NCI-H1417 treated with DMSO at 0.1 percent for 48 hours (cell line): ENCODE data around the gene IL17C.

Experiments
- DNase-seq: peaks from one replicate; lab custom pipeline; 2025; lab: John Stamatoyannopoulos, UW

The IL17C gene

DNA sequence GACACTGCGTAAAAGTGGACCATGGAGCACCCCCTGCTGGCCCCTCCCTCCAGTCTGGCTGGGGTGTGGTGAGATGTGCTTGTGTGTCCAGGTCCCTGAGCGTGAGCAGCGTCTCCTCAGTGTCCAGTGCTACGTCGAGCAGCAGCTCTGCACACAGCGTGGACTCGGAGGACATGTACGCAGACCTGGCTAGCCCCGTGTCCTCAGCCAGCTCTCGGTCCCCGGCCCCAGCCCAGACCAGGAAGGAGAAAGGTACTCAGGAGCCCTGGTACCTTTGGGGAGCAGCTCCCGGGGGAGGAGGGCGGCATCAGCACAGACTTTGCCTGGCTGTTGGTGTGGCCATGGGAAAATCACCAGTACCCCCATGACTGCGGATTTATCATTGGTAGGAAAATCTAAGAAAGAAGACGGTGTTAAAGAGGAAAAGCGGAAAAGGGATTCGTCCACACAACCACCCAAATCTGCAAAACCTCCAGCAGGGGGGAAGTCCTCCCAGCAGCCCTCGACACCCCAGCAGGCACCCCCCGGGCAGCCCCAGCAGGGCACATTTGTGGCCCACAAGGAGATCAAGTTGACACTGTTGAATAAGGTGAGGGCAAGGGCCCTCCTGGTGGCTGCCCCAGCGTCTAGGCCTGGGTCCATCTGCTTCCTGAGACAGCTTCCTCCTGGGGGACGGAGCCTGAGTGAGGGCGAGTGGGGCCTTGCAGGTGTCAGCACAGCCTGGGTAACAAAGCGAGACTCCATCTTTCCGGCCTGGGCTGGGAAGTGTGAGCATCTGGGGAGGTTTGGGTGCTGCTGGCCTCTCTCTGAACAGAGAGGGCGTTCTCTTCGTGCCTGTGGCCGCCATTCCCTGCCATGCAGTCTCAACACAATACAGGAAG, 10.6 kb upstream of the IL17C start:
- no peak for DNase-seq

DNA sequence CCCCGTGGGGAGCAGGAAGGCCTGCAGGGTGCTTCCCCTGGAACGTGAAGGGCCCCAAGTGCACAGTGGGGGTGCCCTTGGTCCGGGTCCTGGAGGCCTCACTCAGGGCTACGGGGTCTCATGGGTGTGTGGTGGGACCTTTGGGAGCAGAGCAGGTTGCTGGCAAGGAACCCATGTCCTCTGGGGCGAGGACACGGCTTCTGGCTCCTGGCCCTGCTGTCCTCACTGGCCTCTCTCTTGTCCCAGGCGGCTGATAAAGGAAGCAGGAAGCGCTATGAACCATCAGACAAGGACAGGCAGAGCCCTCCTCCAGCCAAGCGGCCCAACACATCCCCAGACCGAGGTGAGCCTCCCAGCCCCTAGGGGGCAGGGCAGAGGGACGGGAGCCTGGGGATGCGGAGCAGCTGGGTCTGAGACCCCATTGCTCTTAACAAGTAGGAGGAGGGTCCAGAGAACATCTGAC, 9.8 kb upstream of the IL17C start:
- DNase-seq, result no peak

GRCh38 chr16:88629835-88630234, 8.5 kb upstream of the IL17C start:
- DNase-seq, result no peak

- DNase-seq, result no peak
Observed at GRCh38 chr16:88630433-88630832, 7.9 kb upstream of the IL17C start.

DNA sequence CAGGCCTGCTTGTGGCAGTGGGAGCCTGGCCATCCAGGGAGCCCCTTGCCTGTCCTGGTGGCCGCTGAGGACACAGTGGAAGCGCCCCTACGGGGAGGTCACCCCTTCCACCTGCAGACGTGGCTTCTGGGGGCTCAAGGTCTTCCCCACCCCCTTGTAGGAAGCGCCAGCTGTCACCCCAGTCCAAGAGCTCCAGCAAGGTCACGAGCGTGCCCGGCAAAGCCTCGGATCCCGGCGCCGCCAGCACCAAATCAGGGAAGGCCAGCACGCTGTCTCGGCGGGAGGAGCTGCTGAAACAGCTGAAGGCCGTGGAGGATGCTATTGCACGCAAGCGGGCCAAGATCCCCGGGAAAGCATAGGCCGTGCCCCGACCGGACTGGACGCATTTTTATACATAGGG, 7.4 kb upstream of the IL17C start:
- DNase-seq, result no peak

- no peak for DNase-seq
Observed at GRCh38 chr16:88631384-88631783, 7.0 kb upstream of the IL17C start.

GRCh38 chr16:88631920-88632586, 6.3 kb upstream of the IL17C start:
- no peak for DNase-seq

- DNase-seq, result no peak
Observed at GRCh38 chr16:88632587-88632930, 5.8 kb upstream of the IL17C start.

DNA sequence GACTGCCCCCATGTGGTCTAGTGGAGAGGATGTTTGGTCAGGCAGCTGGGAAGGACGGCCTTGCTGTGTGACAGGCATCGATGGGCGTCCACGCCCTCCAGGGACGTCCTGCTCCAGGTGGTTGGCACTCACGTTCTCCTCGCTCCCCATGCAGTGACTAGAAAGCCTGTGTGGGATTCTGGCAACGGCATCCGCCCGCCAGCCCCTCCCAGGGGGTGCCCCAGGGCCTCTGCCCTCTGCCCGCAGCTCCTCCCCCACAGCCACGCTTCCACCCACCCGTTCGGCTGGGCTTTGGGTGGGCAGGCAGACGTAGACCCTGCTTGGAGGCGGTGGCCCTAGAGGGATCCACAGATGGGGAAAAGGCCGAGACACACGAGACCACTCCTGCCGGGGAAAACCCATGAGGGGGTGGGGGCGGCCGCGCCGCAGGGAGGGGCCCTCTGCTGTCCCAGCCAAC, 4.7 kb upstream of the IL17C start:
- DNase-seq, result no peak

GRCh38 chr16:88634141-88634993, 4.0 kb upstream of the IL17C start:
- no peak for DNase-seq

- DNase-seq, result no peak
Observed at GRCh38 chr16:88634994-88635670, 3.2 kb upstream of the IL17C start.

DNA sequence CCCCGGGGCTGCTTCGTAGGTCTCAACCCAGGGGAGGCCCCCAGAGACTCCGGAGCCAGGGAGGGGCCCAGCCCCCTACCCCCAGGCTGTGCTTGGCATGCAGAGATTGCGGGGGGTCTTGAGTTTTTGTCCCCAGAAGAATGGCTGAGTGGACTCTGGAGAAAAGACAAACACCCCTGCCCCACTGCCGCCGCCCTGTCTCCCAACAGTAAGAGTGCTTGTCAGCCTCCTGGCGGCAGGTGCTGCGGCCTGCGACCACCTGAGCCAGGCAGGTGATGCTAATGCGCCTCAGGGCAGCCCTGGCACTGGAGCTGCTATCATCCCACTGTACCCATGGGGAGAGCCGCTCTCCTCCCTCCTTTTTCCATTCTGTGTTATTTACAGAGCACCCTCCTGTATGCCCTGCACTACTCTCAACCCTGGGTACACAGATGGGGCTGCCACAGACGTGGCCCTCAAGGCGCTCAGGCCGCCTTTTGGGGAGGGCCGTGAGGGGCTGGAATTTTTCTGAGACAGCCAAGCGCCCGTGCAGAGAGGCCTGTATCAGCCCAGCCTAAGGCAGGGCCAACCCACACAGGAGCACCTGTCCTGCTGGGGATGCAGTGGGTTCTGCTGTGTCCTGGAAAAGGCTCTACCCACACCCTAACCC, 2.6 kb upstream of the IL17C start:
- DNase-seq, result no peak

DNA sequence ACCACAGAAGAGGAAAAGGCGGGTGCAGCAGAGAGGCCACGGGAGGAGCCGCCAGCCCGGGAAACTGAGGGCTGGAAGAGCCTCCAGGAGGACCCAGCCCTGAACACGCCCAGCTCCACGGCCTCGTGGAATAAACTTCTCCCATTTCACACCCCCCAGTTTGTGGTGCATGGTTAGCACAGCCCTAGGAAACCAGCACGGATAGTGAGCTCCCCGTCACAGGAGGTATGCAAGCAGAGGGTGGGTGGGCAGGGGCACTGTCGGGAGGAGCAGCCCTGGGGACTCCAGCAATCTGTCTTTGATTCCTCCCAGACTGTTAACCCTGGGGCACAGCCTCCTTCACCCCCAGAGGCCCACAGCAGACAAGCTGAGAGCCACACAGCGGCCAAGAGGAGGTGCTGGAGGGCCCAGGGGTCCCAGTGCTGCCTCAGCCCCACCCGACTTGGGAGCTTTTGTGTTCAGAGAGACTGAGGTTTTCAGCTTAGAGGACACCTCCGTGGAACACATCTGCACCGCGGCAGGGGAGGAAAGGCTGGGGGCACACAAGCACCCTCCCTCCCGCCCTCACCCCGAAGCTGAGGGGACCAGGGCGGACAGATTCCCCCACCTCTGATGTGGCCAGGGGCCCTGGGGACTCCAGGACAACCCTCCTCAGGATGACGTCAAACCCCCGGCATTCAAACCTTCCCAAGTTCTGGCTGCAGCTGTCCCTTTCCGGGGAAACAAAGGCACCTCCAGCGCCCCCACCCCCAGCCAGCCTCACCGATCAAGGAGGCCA, 1.7 kb upstream of the IL17C start:
- DNase-seq, result no peak

DNA sequence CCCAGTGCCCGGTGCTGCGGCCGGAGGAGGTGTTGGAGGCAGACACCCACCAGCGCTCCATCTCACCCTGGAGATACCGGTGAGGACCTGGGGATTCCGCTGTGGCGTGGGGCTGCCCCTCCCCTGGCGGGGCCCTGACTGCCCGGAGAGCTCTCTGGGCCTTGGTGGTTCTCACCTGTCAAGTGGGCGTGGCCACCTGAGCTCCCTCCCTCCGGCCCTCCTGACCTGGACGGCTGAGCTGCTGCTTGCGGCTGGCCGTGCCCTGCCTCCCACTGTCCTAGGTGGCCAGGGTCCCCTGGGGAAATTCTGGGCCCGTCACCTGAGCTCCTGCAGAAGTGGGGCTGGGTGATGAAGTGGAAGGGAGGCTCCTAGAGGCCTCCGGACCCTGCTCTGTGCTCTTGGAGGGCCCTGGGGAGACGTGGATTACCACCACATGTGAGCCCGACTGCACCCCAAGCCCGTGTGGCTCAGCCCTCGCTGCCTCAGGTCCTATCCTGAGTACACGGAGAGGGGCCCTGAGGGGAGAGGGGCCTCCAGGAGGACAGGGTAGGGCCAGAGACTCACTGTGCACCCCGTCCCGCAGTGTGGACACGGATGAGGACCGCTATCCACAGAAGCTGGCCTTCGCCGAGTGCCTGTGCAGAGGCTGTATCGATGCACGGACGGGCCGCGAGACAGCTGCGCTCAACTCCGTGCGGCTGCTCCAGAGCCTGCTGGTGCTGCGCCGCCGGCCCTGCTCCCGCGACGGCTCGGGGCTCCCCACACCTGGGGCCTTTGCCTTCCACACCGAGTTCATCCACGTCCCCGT, 1.1 kb downstream of the IL17C start:
- no peak for DNase-seq

- DNase-seq, result no peak
Observed at GRCh38 chr16:88640039-88640495, 1.7 kb downstream of the IL17C start.

DNA sequence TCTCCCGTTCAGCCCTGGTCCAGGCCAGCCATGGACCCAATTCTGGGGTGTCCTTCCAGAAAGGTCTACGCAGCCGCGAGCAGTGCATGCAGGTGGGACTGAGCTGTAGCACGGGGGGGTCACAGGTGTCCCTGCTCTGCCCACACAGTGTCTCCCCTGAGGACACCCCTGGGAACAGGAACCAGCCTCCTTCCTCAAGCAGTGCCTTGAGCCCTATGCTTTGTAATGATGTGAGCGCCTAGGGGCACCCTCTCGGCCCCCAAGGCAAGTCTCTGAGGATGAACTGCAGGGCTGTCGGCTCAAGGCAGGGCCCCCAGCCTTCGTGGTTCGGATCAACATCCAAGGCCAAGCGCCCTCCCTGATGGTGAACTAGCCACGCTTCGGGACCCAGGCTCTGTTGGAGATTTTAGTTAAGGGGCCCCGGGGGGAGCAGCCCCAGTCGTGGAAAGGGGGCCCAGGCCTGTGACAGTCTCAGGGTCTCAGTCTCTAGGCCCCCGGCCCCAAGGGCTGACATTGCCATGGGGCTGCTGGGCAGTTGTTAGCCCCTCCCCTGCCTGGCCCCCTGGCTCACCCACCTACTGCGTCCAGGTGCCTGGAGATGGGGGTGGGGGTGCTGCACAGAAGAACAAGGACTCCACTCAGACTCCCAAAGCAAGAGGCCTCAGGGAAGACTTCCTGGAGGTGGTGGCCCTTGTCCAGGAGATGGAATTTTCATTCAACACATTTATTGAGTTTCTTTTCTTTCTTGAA, 2.3 kb downstream of the IL17C start:
- DNase-seq, result no peak

GRCh38 chr16:88642881-88643643, 4.7 kb downstream of the IL17C start:
- no peak for DNase-seq

DNA sequence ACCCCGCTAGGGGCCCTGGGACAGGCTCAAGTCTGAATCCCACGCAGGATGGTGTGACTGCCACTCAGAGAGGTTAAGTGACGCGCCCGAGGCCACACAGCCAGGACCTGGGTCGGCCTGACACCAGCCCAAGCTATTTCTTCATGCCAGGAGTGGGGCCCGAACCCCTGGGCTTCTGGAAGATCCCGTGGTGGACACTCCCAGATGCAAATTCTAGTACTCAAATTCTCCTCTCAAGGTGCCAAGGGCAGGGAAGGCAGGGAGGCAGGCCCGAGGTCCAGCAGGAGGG, 5.2 kb downstream of the IL17C start:
- no peak for DNase-seq
